GM18909 (cell line): ENCODE results near the gene POLR2M.
A peak's percentile ranks its signal among the peaks of the same experiment; 100 is the strongest.

Experiments
- ATAC-seq: cut with Tn5 transposase; IDR thresholded peaks from one replicate; pipeline ENCODE4 v1.9.1; 2021; ENCODE audit warnings: mild to moderate bottlenecking; ENCODE audit not compliant: unreplicated experiment, poor library complexity

The POLR2M gene

DNA sequence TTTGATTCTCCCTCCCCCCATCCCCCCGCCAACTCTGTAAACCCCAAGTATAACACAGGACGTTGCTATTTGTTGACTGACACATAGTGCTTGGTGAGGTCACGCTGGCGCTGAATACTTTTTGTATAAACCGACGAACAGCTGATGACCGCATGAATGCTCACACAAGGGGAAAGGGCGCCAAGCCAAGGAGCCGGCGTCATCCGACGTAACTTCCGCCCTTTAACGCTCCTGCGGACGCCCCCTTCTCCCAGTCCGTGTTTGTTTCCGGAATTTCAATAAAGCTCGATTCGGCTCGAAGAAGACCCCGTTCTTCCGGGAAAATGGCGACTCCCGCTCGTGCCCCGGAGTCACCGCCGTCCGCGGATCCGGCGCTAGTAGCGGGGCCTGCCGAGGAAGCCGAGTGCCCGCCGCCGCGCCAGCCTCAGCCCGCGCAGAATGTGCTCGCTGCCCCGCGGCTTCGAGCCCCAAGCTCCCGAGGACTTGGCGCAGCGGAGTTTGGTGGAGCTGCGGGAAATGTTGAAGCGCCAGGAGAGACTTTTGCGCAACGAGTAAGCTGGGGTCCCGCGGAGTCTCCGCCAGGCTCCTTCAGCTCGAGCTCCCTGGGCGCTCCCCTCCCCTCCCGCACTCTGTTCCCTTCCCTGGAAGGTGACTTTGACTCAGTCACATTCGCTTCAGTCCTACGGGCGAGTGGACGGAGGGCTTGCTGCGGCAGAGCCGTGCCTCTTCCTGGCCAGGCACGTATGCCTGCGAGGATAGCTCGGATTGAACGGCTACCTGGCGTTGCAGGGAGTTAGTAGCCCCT is at the start of gene POLR2M:
POLR2M (plus strand) TSS at position 310 of the 805 bp plus-strand sequence; CDS start at position 439, 129 bp downstream.
- ATAC-seq = peak; percentile 93

DNA sequence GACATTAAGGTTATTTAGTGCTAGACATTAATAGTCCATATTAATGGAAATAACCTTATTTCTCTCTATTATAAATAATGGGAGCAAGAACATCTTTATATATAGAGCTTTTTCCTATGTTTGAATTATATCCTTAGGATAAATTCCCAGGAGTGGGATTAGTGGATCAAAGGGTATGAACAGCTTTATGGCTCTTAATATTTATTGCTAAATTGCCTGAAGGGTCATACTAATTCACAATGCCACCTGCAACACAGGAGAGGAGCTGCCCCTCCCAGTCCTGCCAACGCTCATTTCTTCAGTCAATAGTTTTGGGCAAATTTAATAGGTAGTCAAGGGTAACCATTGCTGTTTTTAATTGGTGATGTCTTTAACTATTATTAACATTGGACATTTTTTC is 48.9 kb upstream of the POLR2M start:
- ATAC-seq = no peak

GRCh38 chr15:57662091-57662744 is 44.3 kb upstream of the POLR2M start:
- ATAC-seq = no peak

GRCh38 chr15:57662802-57663201 is 43.7 kb upstream of the POLR2M start:
- no peak for ATAC-seq

DNA sequence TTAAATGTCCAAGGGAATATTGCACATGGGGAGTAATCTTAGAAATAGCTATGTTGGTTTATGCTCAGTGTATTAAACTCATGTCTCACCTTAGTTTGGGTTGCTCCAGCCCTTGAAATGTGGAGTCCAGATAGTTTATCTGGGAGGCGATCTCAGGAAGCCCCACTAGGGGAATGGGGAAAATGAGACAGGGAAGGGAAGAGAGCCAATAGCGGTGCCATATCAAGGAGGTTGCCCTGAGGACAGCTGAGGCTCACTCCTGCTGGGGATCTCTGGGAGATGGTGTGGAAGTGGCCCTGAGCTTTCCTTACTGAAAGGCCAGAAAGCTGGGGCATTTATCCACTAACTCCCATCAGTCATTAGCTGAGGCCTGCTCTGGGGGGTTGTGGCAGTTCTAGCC is 43.3 kb upstream of the POLR2M start:
- ATAC-seq = no peak

DNA sequence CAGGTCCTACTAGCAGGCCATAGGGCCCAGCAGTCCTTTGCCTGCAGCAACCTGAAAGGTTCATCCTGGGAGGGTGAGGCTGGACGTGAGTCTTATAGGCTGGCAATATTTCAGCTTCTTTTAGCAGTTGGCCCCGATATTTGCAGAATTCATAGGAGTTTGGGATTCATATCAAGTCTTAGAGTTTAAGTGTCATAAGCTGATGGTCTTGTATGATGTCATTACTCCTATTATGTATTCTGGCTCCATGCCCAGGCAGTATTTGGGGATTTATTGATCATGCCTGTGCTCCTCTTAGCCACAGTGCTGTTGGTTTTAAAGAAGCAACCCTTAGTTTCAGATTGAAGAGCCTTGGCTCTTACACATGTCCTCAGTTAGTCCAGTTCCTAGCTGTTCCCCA is 41.3 kb upstream of the POLR2M start:
- ATAC-seq = no peak

DNA sequence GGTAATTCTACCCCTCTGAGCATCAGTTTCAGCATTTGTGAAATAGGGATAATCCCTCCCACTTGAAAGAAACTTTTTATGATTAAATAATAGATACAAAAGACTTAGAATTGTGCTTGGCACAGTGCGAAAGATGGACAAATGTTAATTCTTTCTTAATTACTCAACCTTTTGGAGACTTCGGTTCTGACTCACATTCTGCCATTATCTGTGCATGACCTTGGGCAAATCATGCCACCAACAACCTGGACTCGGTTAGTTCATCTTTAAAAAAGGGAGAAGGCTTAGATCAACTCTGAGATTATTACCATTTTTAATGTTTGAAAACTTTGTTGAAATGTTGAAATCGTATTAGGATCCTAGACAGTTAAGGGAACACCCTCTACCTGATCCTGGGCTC is 40.6 kb upstream of the POLR2M start:
- ATAC-seq = no peak

- ATAC-seq = no peak
Measured at GRCh38 chr15:57667171-57667849, 39.2 kb upstream of the POLR2M start.

- no peak for ATAC-seq
Measured at GRCh38 chr15:57668016-57668415, 38.5 kb upstream of the POLR2M start.

DNA sequence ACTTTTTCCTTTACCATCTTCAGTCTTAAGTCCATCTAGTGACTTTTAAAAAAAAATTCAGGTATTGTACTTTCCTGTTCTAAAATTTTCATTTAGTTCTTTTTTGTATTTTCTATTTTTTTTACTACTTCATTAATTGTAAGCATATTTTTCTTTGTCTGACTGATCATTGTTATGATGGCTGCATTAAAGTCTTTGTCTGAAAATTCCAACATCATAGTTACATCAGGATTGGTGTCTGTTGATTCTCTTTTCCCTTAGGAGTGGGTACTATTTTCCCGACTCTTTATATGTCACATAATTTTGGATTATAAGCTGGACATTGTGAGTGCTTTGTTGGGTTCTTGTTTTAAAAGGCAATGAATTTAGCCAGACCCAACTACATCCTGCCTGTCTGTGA is 34.9 kb upstream of the POLR2M start:
- ATAC-seq = no peak

- ATAC-seq = no peak
Measured at GRCh38 chr15:57675481-57676181, 30.9 kb upstream of the POLR2M start.

DNA sequence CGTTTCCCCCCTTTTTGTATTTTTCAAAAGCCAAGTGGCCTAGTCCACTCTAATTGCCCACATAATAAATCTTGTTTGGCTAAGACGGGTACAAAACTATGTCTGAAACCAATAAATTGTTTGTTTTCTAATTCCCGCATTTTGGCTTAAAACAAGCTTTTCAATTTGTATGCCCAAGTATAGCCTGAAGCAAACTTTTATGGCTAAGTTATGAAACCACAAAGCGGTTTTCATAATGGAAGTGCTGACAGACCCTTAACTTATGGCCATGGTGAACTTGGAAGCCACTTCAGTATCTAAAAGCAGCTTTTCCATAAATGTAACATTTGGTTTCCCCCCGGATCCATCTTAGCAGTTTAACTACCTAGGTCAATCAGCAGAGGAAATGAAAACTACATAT is 29.9 kb upstream of the POLR2M start:
- no peak for ATAC-seq

- ATAC-seq = no peak
Measured at GRCh38 chr15:57677204-57677603, 29.3 kb upstream of the POLR2M start.

DNA sequence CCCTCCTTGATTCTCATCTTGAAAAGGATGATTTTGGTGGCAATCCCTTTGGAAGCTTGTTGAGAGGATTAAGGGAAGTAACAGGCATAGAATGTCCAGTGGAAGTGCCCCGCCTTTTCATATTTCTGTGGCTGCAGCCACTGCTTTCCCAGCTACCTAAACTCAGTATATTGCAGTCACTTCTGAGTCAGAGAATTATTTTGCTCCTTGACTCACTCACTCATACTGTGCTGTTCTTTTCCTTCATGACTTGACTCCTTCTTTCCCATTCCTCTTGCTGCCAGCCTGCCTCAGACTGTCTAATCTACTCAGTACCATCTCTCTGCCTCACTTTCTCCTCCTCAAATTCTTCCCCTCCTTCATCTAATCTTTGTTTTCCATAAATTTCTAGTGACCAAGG is 26.5 kb upstream of the POLR2M start:
- ATAC-seq = no peak

DNA sequence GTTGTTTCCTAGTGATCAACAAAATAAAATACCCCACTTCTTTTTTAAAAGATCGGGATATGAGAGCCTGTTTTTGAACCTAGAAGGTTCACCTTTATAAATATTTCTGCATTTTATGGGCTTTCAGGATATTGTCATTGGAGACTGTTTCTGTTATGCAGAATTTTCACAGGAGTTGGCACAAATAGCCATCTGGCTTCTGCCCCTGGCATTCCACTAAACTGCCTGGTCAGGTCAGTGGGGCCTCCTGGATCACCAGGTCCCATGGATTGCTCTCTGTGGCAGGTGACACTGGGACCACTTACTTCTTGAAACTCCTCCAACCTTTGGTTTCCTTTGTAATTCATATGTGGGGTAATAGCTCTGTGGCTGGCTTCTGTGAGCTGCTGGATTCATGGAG is 25.5 kb upstream of the POLR2M start:
- no peak for ATAC-seq

DNA sequence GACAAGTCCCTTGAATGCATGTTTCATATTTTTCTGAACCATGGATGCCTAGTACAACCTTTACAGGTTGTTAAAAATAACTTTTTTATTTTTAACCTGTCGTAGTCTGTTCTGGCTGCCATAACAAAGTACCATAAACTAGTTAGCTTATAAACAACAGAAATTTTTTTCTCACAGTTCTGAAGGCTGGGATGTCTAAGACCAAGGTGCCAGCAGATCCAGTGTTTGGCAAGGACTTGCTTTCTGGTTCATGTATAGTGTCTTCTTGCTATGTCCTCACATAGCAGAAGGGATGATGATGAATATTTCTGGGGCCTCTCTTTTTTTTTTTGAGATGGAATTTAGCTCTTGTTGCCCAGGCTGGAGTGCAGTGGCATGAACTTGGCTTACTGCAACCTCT is 23.0 kb upstream of the POLR2M start:
- no peak for ATAC-seq

- ATAC-seq = no peak
Measured at GRCh38 chr15:57684491-57685151, 21.9 kb upstream of the POLR2M start.

- ATAC-seq = no peak
Measured at GRCh38 chr15:57685306-57686095, 21.0 kb upstream of the POLR2M start.

- no peak for ATAC-seq
Measured at GRCh38 chr15:57686657-57687056, 19.9 kb upstream of the POLR2M start.
